HEK293 (cell line): Measurements from ENCODE around the gene ULBP1.

Experiments
- TRIM28 ChIP-seq: IDR thresholded peaks from 2 replicates; pipeline ENCODE4 v1.6.1; 2011; ENCODE audit warnings: low read length, control low read depth, borderline replicate concordance
- ZBTB7A ChIP-seq: fragments of 450-650 bp; formaldehyde crosslinking; IDR thresholded peaks from 2 replicates; pipeline ENCODE4 v1.5.1; 2016; ENCODE audit warnings: low read depth, missing biosample characterization, missing genetic modification characterization
- ZFP3 ChIP-seq: fragments of 450-650 bp; formaldehyde crosslinking; IDR thresholded peaks from 2 replicates; pipeline ENCODE4 v1.5.1; 2016; ENCODE audit warnings: low read depth, missing biosample characterization, missing genetic modification characterization
- ZNF202 ChIP-seq: fragments of 450-650 bp; formaldehyde crosslinking; IDR thresholded peaks from 2 replicates; pipeline ENCODE4 v1.5.1; 2016; ENCODE audit warnings: missing biosample characterization, missing genetic modification characterization, borderline replicate concordance
- ZNF274 ChIP-seq, 2 experiments: fragments of 200-500 bp in 1 of 2; fragments of 450-650 bp in 1 of 2; sonication (Bioruptor generic) in 1 of 2; formaldehyde crosslinking in 1 of 2; IDR thresholded peaks; 2 replicates each; pipeline versions ENCODE4 v1.5.1 to v1.6.1; 2014 to 2016; ENCODE audit warnings: borderline replicate concordance in 1 of 2, inconsistent platforms in 1 of 2, low read length in 1 of 2, missing biosample characterization in 1 of 2, missing genetic modification characterization in 1 of 2
- ZNF701 ChIP-seq: fragments of 450-650 bp; formaldehyde crosslinking; IDR thresholded peaks from 2 replicates; pipeline ENCODE4 v1.5.1; 2016; ENCODE audit warnings: missing biosample characterization, missing genetic modification characterization
- ZSCAN30 ChIP-seq: fragments of 450-650 bp; IDR thresholded peaks from 2 replicates; pipeline ENCODE4 v1.5.1; 2018; ENCODE audit warnings: missing biosample characterization, mild to moderate bottlenecking, missing genetic modification characterization, moderate library complexity
- TF ChIP-seq, protein P1 (sequence below): fragments of 450-650 bp; formaldehyde crosslinking; IDR thresholded peaks from 2 replicates; pipeline ENCODE4 v1.5.1; 2016; ENCODE audit warnings: missing biosample characterization, missing genetic modification characterization

DNA sequence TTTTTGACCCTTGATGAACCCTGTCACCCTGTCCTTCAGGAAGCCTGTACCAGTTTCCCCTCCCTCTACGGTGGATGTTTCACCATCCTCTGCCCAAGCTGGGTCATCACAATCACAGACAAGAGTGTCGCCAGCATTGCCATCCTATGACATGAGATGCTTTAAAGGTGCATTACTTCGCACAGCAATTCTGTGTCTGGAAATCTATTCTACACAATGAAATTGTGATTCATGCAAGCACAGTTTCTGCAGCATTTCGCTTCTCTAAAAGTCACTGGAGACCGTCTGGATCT, 24.4 kb upstream of the ULBP1 start:
- TF ChIP-seq ZNF701 (tag by site-specific recombination): no peak
- no peak for TF ChIP-seq TRIM28
- no peak for TF ChIP-seq ZBTB7A (tag by site-specific recombination)
- no peak for TF ChIP-seq ZNF274 (IDR thresholded peaks at IDR 0.05; ENCODE audit: low read length)
- TF ChIP-seq ZNF274 (tag by site-specific recombination; IDR thresholded peaks at IDR 0.05; ENCODE audit: borderline replicate concordance): no peak
- no peak for TF ChIP-seq ZFP3 (tag by site-specific recombination)
- TF ChIP-seq ZSCAN30: no peak
- TF ChIP-seq ZNF202 (tag by site-specific recombination): no peak
- TF ChIP-seq, protein P1, sequence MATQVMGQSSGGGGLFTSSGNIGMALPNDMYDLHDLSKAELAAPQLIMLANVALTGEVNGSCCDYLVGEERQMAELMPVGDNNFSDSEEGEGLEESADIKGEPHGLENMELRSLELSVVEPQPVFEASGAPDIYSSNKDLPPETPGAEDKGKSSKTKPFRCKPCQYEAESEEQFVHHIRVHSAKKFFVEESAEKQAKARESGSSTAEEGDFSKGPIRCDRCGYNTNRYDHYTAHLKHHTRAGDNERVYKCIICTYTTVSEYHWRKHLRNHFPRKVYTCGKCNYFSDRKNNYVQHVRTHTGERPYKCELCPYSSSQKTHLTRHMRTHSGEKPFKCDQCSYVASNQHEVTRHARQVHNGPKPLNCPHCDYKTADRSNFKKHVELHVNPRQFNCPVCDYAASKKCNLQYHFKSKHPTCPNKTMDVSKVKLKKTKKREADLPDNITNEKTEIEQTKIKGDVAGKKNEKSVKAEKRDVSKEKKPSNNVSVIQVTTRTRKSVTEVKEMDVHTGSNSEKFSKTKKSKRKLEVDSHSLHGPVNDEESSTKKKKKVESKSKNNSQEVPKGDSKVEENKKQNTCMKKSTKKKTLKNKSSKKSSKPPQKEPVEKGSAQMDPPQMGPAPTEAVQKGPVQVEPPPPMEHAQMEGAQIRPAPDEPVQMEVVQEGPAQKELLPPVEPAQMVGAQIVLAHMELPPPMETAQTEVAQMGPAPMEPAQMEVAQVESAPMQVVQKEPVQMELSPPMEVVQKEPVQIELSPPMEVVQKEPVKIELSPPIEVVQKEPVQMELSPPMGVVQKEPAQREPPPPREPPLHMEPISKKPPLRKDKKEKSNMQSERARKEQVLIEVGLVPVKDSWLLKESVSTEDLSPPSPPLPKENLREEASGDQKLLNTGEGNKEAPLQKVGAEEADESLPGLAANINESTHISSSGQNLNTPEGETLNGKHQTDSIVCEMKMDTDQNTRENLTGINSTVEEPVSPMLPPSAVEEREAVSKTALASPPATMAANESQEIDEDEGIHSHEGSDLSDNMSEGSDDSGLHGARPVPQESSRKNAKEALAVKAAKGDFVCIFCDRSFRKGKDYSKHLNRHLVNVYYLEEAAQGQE (tag by site-specific recombination): no peak
